H1 (cell line): Measurements from ENCODE around the gene C20orf141.

Source experiments
- JUN ChIP-seq: IDR thresholded peaks from 2 replicates; pipeline ENCODE4 v1.6.1; 2011; ENCODE audit warnings: low read depth, mild to moderate bottlenecking, improper control_type of control experiment, low read length
- RXRA ChIP-seq: IDR thresholded peaks from 2 replicates; pipeline ENCODE4 v1.6.1; 2011; ENCODE audit warnings: low read depth, mild to moderate bottlenecking, low read length, moderate library complexity; ENCODE audit not compliant: insufficient read depth
- USF2 ChIP-seq: IDR thresholded peaks from 2 replicates; pipeline ENCODE4 v1.6.1; 2011; ENCODE audit warnings: low read length, improper control_type of control experiment

GRCh38 chr20:2834401-2835110 is 19.8 kb downstream of the C20orf141 start:
- TF ChIP-seq USF2: no peak
- TF ChIP-seq RXRA: no peak
- no peak for TF ChIP-seq JUN
